KMS-11 (cell line): ENCODE results near the gene FASTK.

Experiments
- H2AFZ ChIP-seq: fragments of 200-600 bp; sonication (generic); 2 replicates; pipeline ENCODE4 v1.6.1; 2016; ENCODE audit warnings: antibody characterized with exemption, mixed run types, low read depth
- H3K27ac ChIP-seq: fragments of 200-600 bp; sonication (generic); 2 replicates; pipeline ENCODE4 v1.6.1; 2016; ENCODE audit warnings: mild to moderate bottlenecking, mixed run types
- H3K27me3 ChIP-seq: fragments of 200-600 bp; sonication (generic); 2 replicates; pipeline ENCODE4 v1.6.1; 2017; ENCODE audit warnings: mild to moderate bottlenecking, low read depth, mixed run types, moderate library complexity; ENCODE audit not compliant: insufficient read depth
- H3K36me3 ChIP-seq: fragments of 200-600 bp; sonication (generic); 2 replicates; pipeline ENCODE4 v1.6.1; 2017; ENCODE audit warnings: mild to moderate bottlenecking, mixed run types; ENCODE audit not compliant: insufficient read depth
- H3K4me1 ChIP-seq: fragments of 200-600 bp; sonication (generic); 2 replicates; pipeline ENCODE4 v1.6.1; 2016; ENCODE audit warnings: mild to moderate bottlenecking, low read depth, mixed run types; ENCODE audit not compliant: poor library complexity, severe bottlenecking
- H3K4me2 ChIP-seq: fragments of 200-600 bp; sonication (generic); 2 replicates; pipeline ENCODE4 v1.7.0; 2016; ENCODE audit warnings: mild to moderate bottlenecking, mixed run types
- H3K4me3 ChIP-seq: fragments of 200-600 bp; sonication (generic); IDR thresholded peaks from 2 replicates; pipeline ENCODE4 v1.6.1; 2017; ENCODE audit warnings: low read depth, low read length, mixed read lengths; ENCODE audit not compliant: insufficient read depth
- H3K79me2 ChIP-seq: fragments of 200-600 bp; sonication (generic); 2 replicates; pipeline ENCODE4 v1.6.1; 2016; ENCODE audit warnings: low read depth, mixed run types; ENCODE audit not compliant: insufficient read depth
- H3K9ac ChIP-seq: fragments of 200-600 bp; sonication (generic); 2 replicates; pipeline ENCODE4 v1.6.1; 2016; ENCODE audit warnings: mild to moderate bottlenecking, mixed run types
- H4K20me1 ChIP-seq: fragments of 200-600 bp; sonication (generic); 2 replicates; pipeline ENCODE4 v1.6.1; 2016; ENCODE audit warnings: mild to moderate bottlenecking, mixed run types; ENCODE audit not compliant: insufficient read depth
- TF ChIP-seq, protein P1 (sequence below): fragments of 200-600 bp; sonication (generic); conservative IDR thresholded peaks from 2 replicates; pipeline ENCODE4 v1.6.1; 2017; ENCODE audit warnings: low read depth, mild to moderate bottlenecking, antibody characterized with exemption, low read length, moderate library complexity, mixed read lengths

The FASTK gene

DNA sequence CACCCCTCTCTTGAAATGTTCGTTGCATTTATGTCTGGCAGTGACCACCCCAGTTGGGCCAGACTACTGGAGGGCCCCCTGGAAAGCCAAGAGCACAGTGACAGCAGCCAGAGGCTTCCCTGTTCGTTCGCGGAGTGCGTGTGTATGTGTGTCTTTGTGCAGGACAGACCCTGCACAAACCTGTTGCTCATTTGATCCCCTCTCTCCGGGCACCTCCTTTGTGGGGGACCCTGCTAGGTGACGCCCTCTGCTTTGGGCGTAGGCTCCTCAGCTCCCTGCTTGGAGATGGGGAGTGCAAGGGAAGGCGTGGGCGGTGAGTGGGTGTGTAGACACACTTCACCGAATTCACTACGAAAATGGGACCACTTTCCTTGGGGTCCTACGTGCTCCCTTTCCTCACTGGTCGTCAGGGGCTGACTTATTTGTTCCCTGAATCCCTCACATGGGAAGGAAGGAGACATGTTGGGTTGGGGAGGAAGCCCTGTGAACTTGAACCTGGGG, 44.3 kb upstream of the FASTK start:
- Histone ChIP-seq H3K79me2 (no peaks in the 10 kb centered on the region), H3K4me1 (peaks cover 9% of the 10 kb centered on the region), H2AFZ (no peak overlapping the region), H4K20me1 (no peaks in the 10 kb centered on the region), H3K36me3 (peaks cover 11% of the 10 kb centered on the region; the same call in 1 of the 2 replicates), H3K27ac (no peak overlapping the region), H3K9ac (no peak overlapping the region), H3K4me2 (no peak overlapping the region), H3K27me3 (no peaks in the 10 kb centered on the region), H3K4me3 (no peak overlapping the region)
- TF ChIP-seq, protein P1, sequence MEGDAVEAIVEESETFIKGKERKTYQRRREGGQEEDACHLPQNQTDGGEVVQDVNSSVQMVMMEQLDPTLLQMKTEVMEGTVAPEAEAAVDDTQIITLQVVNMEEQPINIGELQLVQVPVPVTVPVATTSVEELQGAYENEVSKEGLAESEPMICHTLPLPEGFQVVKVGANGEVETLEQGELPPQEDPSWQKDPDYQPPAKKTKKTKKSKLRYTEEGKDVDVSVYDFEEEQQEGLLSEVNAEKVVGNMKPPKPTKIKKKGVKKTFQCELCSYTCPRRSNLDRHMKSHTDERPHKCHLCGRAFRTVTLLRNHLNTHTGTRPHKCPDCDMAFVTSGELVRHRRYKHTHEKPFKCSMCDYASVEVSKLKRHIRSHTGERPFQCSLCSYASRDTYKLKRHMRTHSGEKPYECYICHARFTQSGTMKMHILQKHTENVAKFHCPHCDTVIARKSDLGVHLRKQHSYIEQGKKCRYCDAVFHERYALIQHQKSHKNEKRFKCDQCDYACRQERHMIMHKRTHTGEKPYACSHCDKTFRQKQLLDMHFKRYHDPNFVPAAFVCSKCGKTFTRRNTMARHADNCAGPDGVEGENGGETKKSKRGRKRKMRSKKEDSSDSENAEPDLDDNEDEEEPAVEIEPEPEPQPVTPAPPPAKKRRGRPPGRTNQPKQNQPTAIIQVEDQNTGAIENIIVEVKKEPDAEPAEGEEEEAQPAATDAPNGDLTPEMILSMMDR: no peak

DNA sequence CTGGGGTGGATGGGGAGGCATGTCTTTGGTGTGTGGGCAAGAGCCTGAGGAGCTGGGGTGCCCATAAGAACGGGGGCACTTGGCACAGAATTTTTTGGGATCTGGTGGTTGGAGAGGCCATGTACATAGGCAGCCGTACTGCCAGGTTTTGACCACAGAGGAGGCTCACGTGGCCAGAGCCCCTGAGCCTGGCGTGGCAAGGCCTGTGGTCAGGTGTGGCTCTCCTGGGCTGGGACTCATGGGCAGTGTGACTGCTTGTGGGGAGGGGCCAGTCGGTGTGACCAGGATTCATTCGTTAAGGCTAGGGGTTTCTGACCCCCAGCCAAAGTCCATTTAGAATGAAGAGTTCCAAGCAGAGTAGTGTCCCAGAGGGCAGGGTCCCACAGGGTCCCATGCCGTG, 43.9 kb upstream of the FASTK start:
- H4K20me1 ChIP-seq: no peaks in the 10 kb centered on the region

DNA sequence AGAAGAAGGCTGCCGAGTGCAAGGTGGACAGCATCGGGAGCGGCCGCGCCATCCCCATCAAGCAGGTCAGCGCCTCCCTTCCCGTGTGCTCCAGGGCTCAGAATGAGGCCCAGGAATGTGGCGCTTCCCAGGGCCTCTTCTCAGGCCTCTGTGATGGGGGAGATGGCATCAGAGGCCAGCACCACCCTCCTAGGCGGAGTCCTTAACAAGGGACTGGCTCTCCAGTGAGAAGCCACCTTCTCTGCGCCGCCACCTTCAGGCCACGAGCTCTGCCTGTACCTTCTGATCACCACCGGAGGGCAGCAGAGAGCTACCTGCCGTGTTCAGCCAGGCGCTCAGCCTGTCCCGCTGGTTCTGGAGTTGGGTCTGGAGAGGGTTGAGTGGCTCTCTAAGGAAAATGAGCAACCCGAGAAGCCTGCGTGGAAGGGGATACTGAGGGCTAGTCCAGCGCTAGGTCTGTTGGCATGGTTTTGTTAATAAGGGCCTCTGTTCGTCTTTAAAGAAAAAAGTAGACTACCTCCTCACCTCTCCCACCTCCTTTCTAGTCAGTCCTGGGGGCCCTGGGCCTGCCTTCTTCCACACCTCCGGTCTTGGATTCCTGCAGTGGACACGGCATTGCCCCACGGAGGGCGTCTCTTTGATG, 43.3 kb upstream of the FASTK start:
- Histone ChIP-seq H3K4me2 (no peak overlapping the region), H4K20me1 (no peaks in the 10 kb centered on the region), H3K36me3 (peaks cover 11% of the 10 kb centered on the region; the same call in 1 of the 2 replicates), H3K27ac (no peak overlapping the region), H3K4me1 (no peaks in the 10 kb centered on the region), H3K9ac (no peak overlapping the region), H3K4me3 (no peak overlapping the region), H3K79me2 (no peaks in the 10 kb centered on the region), H2AFZ (no peak overlapping the region), H3K27me3 (no peaks in the 10 kb centered on the region)
- TF ChIP-seq, protein P1: peak; percentile 98

More for the DNA sequence above, 43.9 kb upstream of the FASTK start:
- no peak overlapping the region for H3K4me2 ChIP-seq
- no peak overlapping the region for H2AFZ ChIP-seq
- peaks cover 5% of the 10 kb centered on the region for H3K4me1 ChIP-seq
- H3K79me2 ChIP-seq: no peaks in the 10 kb centered on the region
- H3K9ac ChIP-seq: no peak overlapping the region
- H3K27ac ChIP-seq: no peak overlapping the region
- no peaks in the 10 kb centered on the region for H3K27me3 ChIP-seq
- H3K4me3 ChIP-seq: no peak overlapping the region
- TF ChIP-seq, protein P1: no peak
- H3K36me3 ChIP-seq: peaks cover 11% of the 10 kb centered on the region; the same call in 1 of the 2 replicates

DNA sequence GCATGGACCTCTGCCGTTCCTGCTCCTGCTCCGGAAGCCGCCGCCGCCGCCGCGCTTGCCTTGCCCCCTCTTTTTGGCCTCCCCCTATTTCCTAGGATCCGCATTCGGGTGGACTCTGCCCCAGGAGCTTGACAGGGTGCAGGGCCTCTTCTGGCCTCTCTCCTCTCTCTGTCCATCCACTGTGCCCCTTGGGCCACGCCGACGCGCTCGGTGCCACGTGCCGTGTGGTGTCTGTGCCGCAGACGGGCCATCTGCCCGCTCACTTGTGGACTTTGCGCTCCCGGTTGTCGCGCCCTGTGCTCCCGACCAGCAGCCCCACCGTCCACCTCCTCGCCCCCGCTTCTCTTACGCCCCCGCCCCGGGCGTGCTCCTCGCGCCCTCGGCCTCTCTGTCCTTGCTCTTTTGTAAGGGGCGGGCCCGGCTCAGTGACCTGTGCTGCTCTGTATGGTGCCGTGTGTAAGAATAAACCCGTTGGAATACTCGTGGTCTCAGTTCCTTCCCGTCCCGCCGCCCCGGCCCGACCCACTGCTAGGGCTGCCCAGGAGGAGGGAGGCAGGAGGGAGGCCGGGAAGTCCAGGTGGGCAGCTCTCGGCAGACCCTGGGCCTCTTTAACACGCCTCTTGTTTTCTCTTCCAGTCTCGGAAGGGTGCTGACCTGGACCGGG, 42.7 kb upstream of the FASTK start:
- Histone ChIP-seq H3K9ac (no peak overlapping the region), H4K20me1 (no peaks in the 10 kb centered on the region), H3K4me3 (no peak overlapping the region), H3K36me3 (peaks cover 11% of the 10 kb centered on the region; the same call in 1 of the 2 replicates), H3K27me3 (no peaks in the 10 kb centered on the region), H3K79me2 (no peaks in the 10 kb centered on the region), H3K4me1 (no peaks in the 10 kb centered on the region), H2AFZ (no peak overlapping the region), H3K4me2 (no peak overlapping the region), H3K27ac (no peak overlapping the region)
- TF ChIP-seq, protein P1: no peak
